Measurements from ENCODE around the gene MACROD1.

MACROD1 gene

DNA sequence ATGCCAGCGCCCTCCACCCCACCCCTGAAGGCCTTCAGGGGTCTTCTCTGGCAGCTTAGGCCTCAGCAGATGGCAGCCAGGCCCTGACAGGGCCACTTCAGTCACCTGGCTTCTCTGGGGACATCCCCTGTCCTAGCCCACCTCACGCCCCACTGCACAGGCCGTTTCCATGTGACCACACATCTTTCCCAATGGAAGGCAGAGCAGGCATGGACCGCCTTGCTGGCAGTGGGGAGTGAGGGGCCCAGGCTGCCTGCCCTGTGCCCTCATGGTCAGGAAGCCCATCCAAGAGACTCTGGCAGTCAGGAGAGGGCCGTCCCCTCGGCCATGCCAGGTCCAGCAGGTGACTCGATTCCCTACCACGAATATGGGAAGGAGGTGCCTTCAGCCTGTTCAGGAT, 25.8 kb downstream of the MACROD1 start:
- TF ChIP-seq, protein P1, sequence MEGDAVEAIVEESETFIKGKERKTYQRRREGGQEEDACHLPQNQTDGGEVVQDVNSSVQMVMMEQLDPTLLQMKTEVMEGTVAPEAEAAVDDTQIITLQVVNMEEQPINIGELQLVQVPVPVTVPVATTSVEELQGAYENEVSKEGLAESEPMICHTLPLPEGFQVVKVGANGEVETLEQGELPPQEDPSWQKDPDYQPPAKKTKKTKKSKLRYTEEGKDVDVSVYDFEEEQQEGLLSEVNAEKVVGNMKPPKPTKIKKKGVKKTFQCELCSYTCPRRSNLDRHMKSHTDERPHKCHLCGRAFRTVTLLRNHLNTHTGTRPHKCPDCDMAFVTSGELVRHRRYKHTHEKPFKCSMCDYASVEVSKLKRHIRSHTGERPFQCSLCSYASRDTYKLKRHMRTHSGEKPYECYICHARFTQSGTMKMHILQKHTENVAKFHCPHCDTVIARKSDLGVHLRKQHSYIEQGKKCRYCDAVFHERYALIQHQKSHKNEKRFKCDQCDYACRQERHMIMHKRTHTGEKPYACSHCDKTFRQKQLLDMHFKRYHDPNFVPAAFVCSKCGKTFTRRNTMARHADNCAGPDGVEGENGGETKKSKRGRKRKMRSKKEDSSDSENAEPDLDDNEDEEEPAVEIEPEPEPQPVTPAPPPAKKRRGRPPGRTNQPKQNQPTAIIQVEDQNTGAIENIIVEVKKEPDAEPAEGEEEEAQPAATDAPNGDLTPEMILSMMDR (IDR thresholded peaks at IDR 0.05; ENCODE audit: extremely low read depth, insufficient read depth, missing control alignments): no peak
- in situ Hi-C loops (cut with MboI; ENCODE audit: low pct_unique_long_range_greater_than_20kb, low sequenced_read_pairs, unreplicated experiment): loop anchor here (25.0 kb wide), 1 partner anchor 353 kb away; no protein-coding TSS in a partner anchor
- no peak for DNase-seq (ENCODE audit: low spot score)

DNA sequence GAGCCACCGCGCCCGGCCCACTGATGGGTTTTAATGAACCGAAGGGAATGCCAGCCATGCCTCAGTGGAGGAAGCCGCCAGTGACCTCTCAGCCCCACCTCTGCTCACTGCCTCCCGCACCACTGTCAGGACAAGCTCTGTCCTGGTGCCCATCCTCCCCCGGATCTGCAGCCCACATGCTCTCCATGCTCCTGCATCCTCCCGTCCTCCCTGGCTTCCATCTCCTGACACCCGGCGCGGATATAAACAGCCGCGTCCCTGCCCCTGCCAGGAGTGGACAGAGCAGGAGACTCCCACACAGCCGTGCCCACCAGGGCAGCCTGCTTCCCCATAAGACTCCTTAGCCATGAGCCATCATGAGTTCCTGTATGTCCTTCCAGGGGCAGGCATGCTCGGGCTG, 26.9 kb downstream of the MACROD1 start:
- DNase-seq (ENCODE audit: low spot score): no peak
- TF ChIP-seq, protein P1 (IDR thresholded peaks at IDR 0.05; ENCODE audit: extremely low read depth, insufficient read depth, missing control alignments): no peak
- in situ Hi-C loops (cut with MboI; ENCODE audit: low pct_unique_long_range_greater_than_20kb, low sequenced_read_pairs, unreplicated experiment): loop anchor here (25.0 kb wide), 1 partner anchor 352 kb away; no protein-coding TSS in a partner anchor

DNA sequence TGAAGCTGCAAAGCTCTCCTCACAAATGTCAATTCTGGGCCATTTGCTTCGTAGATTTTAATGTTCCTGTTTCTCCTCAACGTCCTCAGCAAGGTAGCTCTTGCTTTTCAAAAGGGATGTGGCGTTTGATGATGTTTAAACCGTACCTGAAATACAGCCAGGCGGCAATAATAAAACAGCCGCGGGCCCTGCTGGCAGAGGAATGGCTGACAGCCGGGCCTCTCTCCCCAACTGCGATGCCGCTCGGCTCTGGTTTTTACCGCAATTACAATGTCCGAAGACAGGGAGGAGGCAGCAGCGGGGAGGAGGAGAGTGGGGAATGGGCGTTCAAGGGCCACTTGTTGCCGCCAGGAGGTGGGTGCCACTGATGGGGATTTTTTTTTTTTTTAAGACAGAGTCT, 27.5 kb downstream of the MACROD1 start:
- in situ Hi-C loops (cut with MboI; ENCODE audit: low pct_unique_long_range_greater_than_20kb, low sequenced_read_pairs, unreplicated experiment): loop anchor here (25.0 kb wide), 1 partner anchor 351 kb away; no protein-coding TSS in a partner anchor
- no peak for DNase-seq (ENCODE audit: low spot score)
- TF ChIP-seq, protein P1 (IDR thresholded peaks at IDR 0.05; ENCODE audit: extremely low read depth, insufficient read depth, missing control alignments): no peak

DNA sequence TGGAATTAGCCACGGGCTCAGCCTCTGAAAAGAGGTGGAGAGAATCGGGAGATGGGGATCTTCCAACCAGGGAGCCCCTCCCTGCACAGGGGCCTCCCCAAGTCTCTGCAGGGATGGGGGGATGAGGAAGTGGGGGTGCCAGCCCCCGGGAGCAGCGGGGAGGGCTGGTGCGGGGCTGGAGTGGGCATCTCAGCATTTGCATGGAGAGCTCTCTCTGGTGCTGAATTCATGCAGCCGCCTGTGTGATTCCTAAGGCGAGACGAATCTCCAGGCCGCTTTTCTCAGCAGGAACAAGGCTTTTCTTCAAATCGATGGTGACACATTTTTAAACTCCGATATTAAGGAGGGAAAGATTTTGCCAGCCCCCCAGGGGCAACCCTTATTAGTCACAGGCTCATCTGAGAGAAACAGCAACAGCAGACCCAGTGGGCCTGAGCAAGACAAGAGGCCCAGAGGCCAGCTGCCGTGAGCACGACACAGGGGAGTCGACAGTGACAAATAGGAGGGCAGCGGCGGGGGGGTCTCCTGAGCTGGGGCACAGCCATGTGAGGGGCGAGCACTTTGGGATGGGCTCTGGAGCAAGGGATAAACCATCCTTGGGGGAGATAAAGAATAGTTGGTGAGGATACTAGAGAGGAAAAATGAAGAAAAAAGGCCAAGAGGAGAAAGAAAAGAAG, 29.0 kb downstream of the MACROD1 start:
- TF ChIP-seq, protein P1 (IDR thresholded peaks at IDR 0.05; ENCODE audit: extremely low read depth, insufficient read depth, missing control alignments): no peak
- no peak for DNase-seq (ENCODE audit: low spot score)
- in situ Hi-C loops (cut with MboI; ENCODE audit: low pct_unique_long_range_greater_than_20kb, low sequenced_read_pairs, unreplicated experiment): loop anchor here (25.0 kb wide), 1 partner anchor 350 kb away; no protein-coding TSS in a partner anchor

DNA sequence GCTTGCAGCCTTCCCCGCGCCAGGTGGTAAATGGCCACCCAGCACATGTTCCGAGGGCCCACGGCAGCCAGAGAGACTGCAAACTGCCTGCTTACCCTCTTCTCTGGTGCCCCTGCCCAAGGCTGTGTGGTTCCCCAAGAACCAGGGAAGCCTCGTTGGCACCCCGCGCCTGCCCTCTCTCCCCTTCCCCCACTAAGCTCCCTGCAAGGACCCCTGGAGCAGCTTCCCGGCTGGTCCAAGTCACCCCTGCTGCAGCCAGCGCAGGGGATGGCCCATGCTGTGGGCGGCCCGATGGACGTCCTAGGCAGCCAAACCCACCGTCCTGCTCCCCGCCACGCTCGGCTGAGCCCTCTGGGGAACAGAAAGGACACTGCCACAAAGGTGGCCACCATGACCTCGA, 30.2 kb downstream of the MACROD1 start:
- TF ChIP-seq, protein P1 (IDR thresholded peaks at IDR 0.05; ENCODE audit: extremely low read depth, insufficient read depth, missing control alignments): no peak
- in situ Hi-C loops (cut with MboI; ENCODE audit: low pct_unique_long_range_greater_than_20kb, low sequenced_read_pairs, unreplicated experiment): loop anchor here (25.0 kb wide), 1 partner anchor 348 kb away; no protein-coding TSS in a partner anchor
- no peak for DNase-seq (ENCODE audit: low spot score)

DNA sequence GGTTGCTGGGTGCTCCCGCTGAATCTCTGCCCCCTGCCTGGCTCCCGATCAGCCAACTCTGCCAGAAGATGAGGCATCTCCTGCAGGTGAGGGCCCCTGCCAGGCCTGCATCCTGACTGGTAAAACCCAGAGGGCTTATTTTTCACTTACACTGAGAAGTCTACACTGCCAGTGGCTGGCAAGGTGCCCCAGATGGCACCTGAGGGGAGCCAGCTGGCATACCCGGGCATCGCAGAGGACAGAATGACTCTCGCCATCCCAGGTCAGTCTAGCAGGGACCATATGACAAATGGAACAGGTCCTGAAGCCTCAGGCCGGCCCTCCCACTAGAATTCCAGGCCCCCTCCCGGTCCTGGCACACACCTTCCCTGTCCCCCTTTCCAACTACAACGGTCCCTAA, 30.9 kb downstream of the MACROD1 start:
- DNase-seq (ENCODE audit: low spot score): no peak
- TF ChIP-seq, protein P1 (IDR thresholded peaks at IDR 0.05; ENCODE audit: extremely low read depth, insufficient read depth, missing control alignments): no peak
- in situ Hi-C loops (cut with MboI; ENCODE audit: low pct_unique_long_range_greater_than_20kb, low sequenced_read_pairs, unreplicated experiment): loop anchor here (25.0 kb wide), 1 partner anchor 348 kb away; no protein-coding TSS in a partner anchor
